Neuronal stem cell (in vitro differentiated cells): ENCODE measurements around the gene ACOXL.

ENCODE experiments used
- DNase-seq: peaks from one replicate; pipeline ENCODE4 v3.0.0-alpha.2; 2013; ENCODE audit warnings: low spot score
- H2AFZ ChIP-seq: one replicate; pipeline ENCODE4 v1.6.1; 2013; ENCODE audit warnings: mild to moderate bottlenecking, low read length, inconsistent platforms
- H2AK5ac ChIP-seq: 2 replicates; pipeline ENCODE4 v1.6.1; 2013; ENCODE audit warnings: low read depth, mild to moderate bottlenecking, inconsistent platforms, low read length, moderate library complexity, mixed read lengths
- H2BK120ac ChIP-seq: 2 replicates; pipeline ENCODE4 v1.6.1; 2013; ENCODE audit warnings: low read depth, mild to moderate bottlenecking, inconsistent platforms, low read length, moderate library complexity, mixed read lengths
- H2BK12ac ChIP-seq: one replicate; pipeline ENCODE4 v1.6.1; 2013; ENCODE audit warnings: low read length, inconsistent platforms
- H2BK15ac ChIP-seq: 2 replicates; pipeline ENCODE4 v1.6.1; 2013; ENCODE audit warnings: mild to moderate bottlenecking, low read length, inconsistent platforms, mixed read lengths
- H2BK5ac ChIP-seq: one replicate; pipeline ENCODE4 v1.6.1; 2013; ENCODE audit warnings: inconsistent platforms, mild to moderate bottlenecking, low read length, moderate library complexity
- H3K14ac ChIP-seq: one replicate; pipeline ENCODE4 v1.6.1; 2013; ENCODE audit warnings: low read length, inconsistent platforms
- H3K18ac ChIP-seq: 2 replicates; pipeline ENCODE4 v1.6.1; 2013; ENCODE audit warnings: low read length, inconsistent platforms
- H3K23ac ChIP-seq: 2 replicates; pipeline ENCODE4 v1.6.1; 2013; ENCODE audit warnings: low read depth, mild to moderate bottlenecking, mixed read lengths, low read length, inconsistent platforms; ENCODE audit not compliant: poor library complexity
- H3K27ac ChIP-seq: replicated peaks from 3 replicates; pipeline ENCODE4 v1.5.1; 2013; ENCODE audit warnings: low read length, inconsistent platforms
- H3K27me3 ChIP-seq, 3 experiments: 2 replicates each; pipeline ENCODE4 v1.6.1; 2013; ENCODE audit warnings: low read length in 3 of 3, mild to moderate bottlenecking in 2 of 3, inconsistent platforms in 1 of 3, low read depth in 1 of 3, mixed read lengths in 1 of 3, moderate library complexity in 1 of 3; ENCODE audit not compliant: control insufficient read depth in 3 of 3, insufficient read depth in 3 of 3
- H3K36me3 ChIP-seq, 2 donors: replicated peaks in 1 of 2; 2 replicates each; pipeline ENCODE4 v1.6.1; 2013; ENCODE audit warnings: low read length in 2 of 2; ENCODE audit not compliant: control insufficient read depth in 2 of 2, insufficient read depth in 2 of 2
- H3K4ac ChIP-seq: 2 replicates; pipeline ENCODE4 v1.6.1; 2013; ENCODE audit warnings: inconsistent platforms, mild to moderate bottlenecking, low read length, moderate library complexity
- H3K4me1 ChIP-seq, 2 donors: 1 replicate in 1 of 2; 2 replicates in 1 of 2; pipeline ENCODE4 v1.6.1; 2013; ENCODE audit warnings: low read length in 2 of 2, low read depth in 1 of 2; ENCODE audit not compliant: control insufficient read depth in 2 of 2, insufficient read depth in 1 of 2
- H3K4me2 ChIP-seq: one replicate; pipeline ENCODE4 v1.6.1; 2013; ENCODE audit warnings: mild to moderate bottlenecking, low read length, inconsistent platforms; ENCODE audit not compliant: insufficient read depth, poor library complexity, severe bottlenecking
- H3K4me3 ChIP-seq, 2 donors: 2 replicates each; pipeline ENCODE4 v1.5.1; 2013; ENCODE audit warnings: low read length in 2 of 2, mild to moderate bottlenecking in 2 of 2, inconsistent platforms in 1 of 2, moderate library complexity in 1 of 2
- H3K79me1 ChIP-seq: one replicate; pipeline ENCODE4 v1.6.1; 2013; ENCODE audit warnings: low read depth, mild to moderate bottlenecking, inconsistent platforms, low read length, moderate library complexity
- H3K9ac ChIP-seq: one replicate; pipeline ENCODE4 v1.6.1; 2013; ENCODE audit warnings: mild to moderate bottlenecking, low read depth, low read length, inconsistent platforms; ENCODE audit not compliant: poor library complexity
- H3K9me3 ChIP-seq, 2 donors: replicated peaks in 1 of 2; 2 replicates each; pipeline versions ENCODE3 to v1.6.1; 2013; ENCODE audit warnings: low read length in 2 of 2, mild to moderate bottlenecking in 2 of 2, inconsistent platforms in 1 of 2, low read depth in 1 of 2, mixed read lengths in 1 of 2, moderate library complexity in 1 of 2; ENCODE audit not compliant: control insufficient read depth in 2 of 2, insufficient read depth in 1 of 2
- H4K8ac ChIP-seq: one replicate; pipeline ENCODE4 v1.6.1; 2013; ENCODE audit warnings: low read depth, mild to moderate bottlenecking, inconsistent platforms, low read length, moderate library complexity
- H4K91ac ChIP-seq: one replicate; pipeline ENCODE4 v1.6.1; 2013; ENCODE audit warnings: low read length, low read depth, mild to moderate bottlenecking, inconsistent platforms; ENCODE audit not compliant: poor library complexity
- WGBS, 2 donors: extraction: QIAGEN DNeasy Blood & Tissue Kit; methylation state at CpG; one replicate each; pipeline ENCODE4 v1.1.7; 2013; ENCODE audit warnings: missing lambda C conversion rate in 2 of 2, mixed read lengths in 1 of 2; ENCODE audit not compliant: insufficient read length in 2 of 2, insufficient replicate concordance in 1 of 2; ENCODE audit errors: extremely low coverage in 2 of 2; 5-methylcytosine and 5-hydroxymethylcytosine counted together

Gene ACOXL

GRCh38 chr2:110774701-110775100 is 42.3 kb downstream of the ACOXL start:
- no peak overlapping the region for H2BK15ac ChIP-seq
- no peak overlapping the region for H2BK5ac ChIP-seq
- H4K91ac ChIP-seq: no peak overlapping the region
- DNase-seq: no peak
- H3K4me2 ChIP-seq: no peak overlapping the region
- no peak overlapping the region for H3K4ac ChIP-seq
- H3K27ac ChIP-seq: no peak overlapping the region
- no peak overlapping the region for H2BK120ac ChIP-seq
- H3K18ac ChIP-seq: no peak overlapping the region
- H2AK5ac ChIP-seq: no peak overlapping the region
- H3K23ac ChIP-seq: no peak overlapping the region
- no peaks in the 10 kb centered on the region for H3K79me1 ChIP-seq
- H3K27me3 ChIP-seq: peaks cover 0 to 15% (median 0%) of the 10 kb centered on the region in 3 experiments
- no peaks in the 10 kb centered on the region for H3K9me3 ChIP-seq
- no peak overlapping the region for H2BK12ac ChIP-seq
- no peak overlapping the region for H4K8ac ChIP-seq
- WGBS, 2 donors: no CpG with 5 or more reads among the region's 2 CpGs
- no peak overlapping the region for H3K14ac ChIP-seq
- H3K9ac ChIP-seq: no peak overlapping the region
- H3K36me3 ChIP-seq: no peaks in the 10 kb centered on the region
- no peak overlapping the region for H2AFZ ChIP-seq
- H3K4me3 ChIP-seq: no peak overlapping the region
- peaks cover 0 to 24% of the 10 kb centered on the region in 2 donors for H3K4me1 ChIP-seq

DNA sequence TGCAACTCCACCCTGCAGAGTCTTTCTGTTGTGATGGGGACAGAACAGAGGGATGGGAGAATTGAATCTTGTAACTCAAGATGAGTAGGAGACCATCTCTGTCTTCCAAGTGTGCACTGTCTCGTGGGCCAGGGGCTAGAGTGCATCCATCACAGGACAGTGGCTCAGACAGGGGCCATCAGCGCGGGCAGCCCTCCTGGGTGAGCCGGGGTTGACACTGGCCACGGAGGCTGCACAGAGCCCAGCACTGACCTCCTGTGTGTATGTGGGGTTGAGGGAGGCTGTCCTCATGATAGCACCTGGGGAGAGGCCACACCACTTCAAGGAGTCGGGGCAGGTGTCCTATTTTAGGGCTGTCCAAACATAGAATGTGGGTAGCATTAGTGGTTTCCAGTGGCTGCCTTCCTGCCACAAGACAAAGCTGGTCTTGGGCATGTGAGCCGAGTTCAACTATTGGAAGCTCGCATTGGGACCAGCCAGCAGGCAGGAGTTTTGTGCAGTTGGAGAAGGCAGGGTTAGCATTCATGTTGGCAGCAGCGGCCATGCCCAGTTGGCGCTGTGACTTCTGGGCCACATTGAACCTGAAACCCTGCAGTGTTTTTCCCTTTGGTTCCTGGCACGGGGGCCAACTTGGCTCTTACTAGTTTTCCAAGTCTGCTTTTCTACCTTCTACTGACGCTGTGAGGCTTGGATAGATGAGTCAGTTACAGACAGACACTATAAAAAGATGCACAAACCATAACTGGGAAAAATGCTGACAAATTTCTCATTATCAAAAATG is 45.3 kb downstream of the ACOXL start:
- Histone ChIP-seq H2BK120ac (no peak overlapping the region), H3K9me3 (no peaks in the 10 kb centered on the region), H4K8ac (no peak overlapping the region), H3K79me1 (no peaks in the 10 kb centered on the region), H3K4me1 (peaks cover 0 to 3% of the 10 kb centered on the region in 2 donors), H2AFZ (no peak overlapping the region), H3K9ac (no peak overlapping the region), H3K18ac (no peak overlapping the region), H3K14ac (no peak overlapping the region), H2BK15ac (no peak overlapping the region), H3K27ac (no peak overlapping the region), H2BK12ac (no peak overlapping the region), H4K91ac (no peak overlapping the region), H3K36me3 (no peaks in the 10 kb centered on the region), H3K4me3 (no peak overlapping the region), H3K23ac (no peak overlapping the region), H2AK5ac (no peak overlapping the region), H2BK5ac (no peak overlapping the region), H3K4ac (no peak overlapping the region), H3K4me2 (no peak overlapping the region), H3K27me3 (peaks cover 0 to 12% (median 0%) of the 10 kb centered on the region in 3 experiments)
- WGBS, 2 donors: no CpG with 5 or more reads among the region's 12 CpGs
- no peak for DNase-seq

DNA sequence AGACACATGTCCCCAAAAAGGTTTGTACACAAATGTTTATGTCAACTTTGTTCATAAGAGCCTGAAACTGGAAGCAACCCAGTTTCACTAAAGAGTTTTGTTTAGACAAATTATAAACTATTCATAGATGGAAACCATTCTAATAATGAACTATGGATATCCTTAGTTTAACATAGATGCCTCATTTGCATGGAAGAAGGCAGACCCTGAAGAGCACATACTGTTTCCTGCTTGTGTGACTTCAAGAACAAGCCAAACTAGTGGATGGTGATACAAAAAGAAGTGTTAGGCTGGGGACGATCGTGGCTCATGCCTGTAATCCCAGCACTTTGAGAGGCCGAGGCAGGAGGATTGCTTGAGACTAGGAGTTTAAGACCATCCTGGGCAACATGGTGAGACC is 48.1 kb downstream of the ACOXL start:
- WGBS, 2 donors: no CpG with 5 or more reads among the region's 3 CpGs
- Histone ChIP-seq H2BK15ac (no peak overlapping the region), H2AK5ac (no peak overlapping the region), H3K79me1 (no peaks in the 10 kb centered on the region), H3K36me3 (no peaks in the 10 kb centered on the region), H3K9me3 (no peaks in the 10 kb centered on the region), H2BK5ac (no peak overlapping the region), H2AFZ (no peak overlapping the region), H3K4me1 (no peaks in the 10 kb centered on the region), H3K27me3 (peaks cover 0 to 12% (median 0%) of the 10 kb centered on the region in 3 experiments), H3K4me3 (no peak overlapping the region), H4K91ac (no peak overlapping the region), H3K27ac (no peak overlapping the region), H2BK12ac (no peak overlapping the region), H3K14ac (no peak overlapping the region), H3K4me2 (no peak overlapping the region), H3K4ac (no peak overlapping the region), H3K23ac (no peak overlapping the region), H3K9ac (no peak overlapping the region), H4K8ac (no peak overlapping the region), H2BK120ac (no peak overlapping the region), H3K18ac (no peak overlapping the region)
- DNase-seq: no peak

GRCh38 chr2:110783196-110783873 is 51.0 kb downstream of the ACOXL start:
- no peak overlapping the region for H2BK5ac ChIP-seq
- H3K9ac ChIP-seq: no peak overlapping the region
- no peak overlapping the region for H3K27ac ChIP-seq
- no peak overlapping the region for H2AK5ac ChIP-seq
- no peaks in the 10 kb centered on the region for H3K4me1 ChIP-seq
- no peaks in the 10 kb centered on the region for H3K36me3 ChIP-seq
- no peak overlapping the region for H4K91ac ChIP-seq
- no peak overlapping the region for H4K8ac ChIP-seq
- no peak overlapping the region for H3K4me3 ChIP-seq
- no peak for DNase-seq
- no peak overlapping the region for H2AFZ ChIP-seq
- H3K4me2 ChIP-seq: no peak overlapping the region
- H3K4ac ChIP-seq: no peak overlapping the region
- H3K18ac ChIP-seq: no peak overlapping the region
- H3K79me1 ChIP-seq: no peaks in the 10 kb centered on the region
- H2BK12ac ChIP-seq: no peak overlapping the region
- no peak overlapping the region for H3K23ac ChIP-seq
- peaks cover 0 to 4% (median 0%) of the 10 kb centered on the region in 3 experiments for H3K27me3 ChIP-seq
- no peak overlapping the region for H2BK15ac ChIP-seq
- H3K9me3 ChIP-seq: no peaks in the 10 kb centered on the region
- H3K14ac ChIP-seq: no peak overlapping the region
- no CpG with 5 or more reads among the region's 3 CpGs for WGBS, 2 donors
- no peak overlapping the region for H2BK120ac ChIP-seq
